Measurements from ENCODE around the gene UHRF2.
"Not testable (repeated sequence)": the region's sequence is repeated elsewhere in the genome, so short reads cannot be mapped to it uniquely, and the experiment has no call there.

UHRF2 gene

GRCh38 chr9:6495466-6495865 is 82.5 kb downstream of the UHRF2 start:
- no peak for DNase-seq

- no peak for DNase-seq
Measured at GRCh38 chr9:6498982-6499381, 86.0 kb downstream of the UHRF2 start.

- no peak for DNase-seq
Measured at GRCh38 chr9:6501526-6502210, 88.7 kb downstream of the UHRF2 start.

GRCh38 chr9:6502399-6502798 is 89.4 kb downstream of the UHRF2 start:
- DNase-seq, result no peak

- DNase-seq, result no peak
Measured at GRCh38 chr9:6506571-6506970, 93.6 kb downstream of the UHRF2 start.

GRCh38 chr9:6512085-6512657 is 99.2 kb downstream of the UHRF2 start:
- no peak for DNase-seq

GRCh38 chr9:6522263-6522662 is 109.3 kb downstream of the UHRF2 start:
- no peak for DNase-seq

- DNase-seq, result no peak
Measured at GRCh38 chr9:6525326-6526045, 112.5 kb downstream of the UHRF2 start.

- DNase-seq, result no peak
Measured at GRCh38 chr9:6535594-6535993, 122.6 kb downstream of the UHRF2 start.

GRCh38 chr9:6538666-6539071 is 125.7 kb downstream of the UHRF2 start:
- no peak for DNase-seq

GRCh38 chr9:6542617-6543016 is 129.6 kb downstream of the UHRF2 start:
- not testable (repeated sequence) for DNase-seq

- no peak for DNase-seq
Measured at GRCh38 chr9:6543204-6543603, 130.2 kb downstream of the UHRF2 start.

GRCh38 chr9:6545017-6545691 is 132.2 kb downstream of the UHRF2 start:
- DNase-seq, result no peak

GRCh38 chr9:6549106-6549800 is 136.3 kb downstream of the UHRF2 start:
- DNase-seq, result no peak

GRCh38 chr9:6551136-6551535 is 138.1 kb downstream of the UHRF2 start:
- no peak for DNase-seq

- peak; percentile 46 for DNase-seq
Measured at GRCh38 chr9:6552033-6552432, 139.0 kb downstream of the UHRF2 start.

- DNase-seq, result no peak
Measured at GRCh38 chr9:6552498-6553121, 139.6 kb downstream of the UHRF2 start.

- no peak for DNase-seq
Measured at GRCh38 chr9:6553866-6554265, 140.9 kb downstream of the UHRF2 start.
